ENCODE measurements around the gene GBF1. TPM values are rescaled to one million over a fixed set of nuclear protein-coding genes. Genes with fewer than 3 reads are reported as not detected.

Gene GBF1
- polyA plus RNA-seq, 1 donor from 2014 or later = 14.9 TPM

GRCh38 chr10:102381983-102382382 is 136.7 kb downstream of the GBF1 start:
- Histone ChIP-seq H3K36me3 (ENCODE audit: insufficient read depth, low read length) (no peaks in the 10 kb centered on the region), H3K4me2 (ENCODE audit: low read length) (no peak overlapping the region), H3K79me2 (replicated peaks; ENCODE audit: insufficient read depth, low read length) (no peaks in the 10 kb centered on the region), H3F3A (ENCODE audit: insufficient read depth, low read length, poor library complexity, severe bottlenecking) (no peaks in the 10 kb centered on the region), H3K4me3 (ENCODE audit: low read length) (no peak overlapping the region), H4K20me1 (ENCODE audit: insufficient read depth) (no peaks in the 10 kb centered on the region), H3K9me2 (ENCODE audit: insufficient read depth, low read length) (no peaks in the 10 kb centered on the region), H3K9ac (ENCODE audit: low read length) (no peak overlapping the region), H3K27me3 (ENCODE audit: insufficient read depth, low read depth, low read length) (no peaks in the 10 kb centered on the region), H3K9me3 (ENCODE audit: low read length) (no peaks in the 10 kb centered on the region), H2AFZ (ENCODE audit: low read depth, low read length) (no peak overlapping the region), H3K27ac (ENCODE audit: low read length) (no peak overlapping the region)
- TF ChIP-seq TAF1 (IDR thresholded peaks at IDR 0.05; ENCODE audit: low read depth) (no peak), SMC3 (conservative IDR thresholded peaks at IDR 0.05; ENCODE audit: poor library complexity) (no peak), POLR2AphosphoS5 (IDR thresholded peaks at IDR 0.05) (no peak), EZH2 (IDR thresholded peaks at IDR 0.05; ENCODE audit: borderline replicate concordance, insufficient read depth, low read length, poor library complexity, severe bottlenecking) (no peak), RAD21 (conservative IDR thresholded peaks at IDR 0.05) (no peak), MXI1 (conservative IDR thresholded peaks at IDR 0.05; ENCODE audit: poor library complexity, severe bottlenecking) (no peak), REST (IDR thresholded peaks at IDR 0.05; ENCODE audit: borderline replicate concordance) (no peak), CTCF (IDR thresholded peaks at IDR 0.05; ENCODE audit: poor library complexity, severe bottlenecking) (no peak), EP300 (conservative IDR thresholded peaks at IDR 0.05; ENCODE audit: poor library complexity, severe bottlenecking) (no peak)

DNA sequence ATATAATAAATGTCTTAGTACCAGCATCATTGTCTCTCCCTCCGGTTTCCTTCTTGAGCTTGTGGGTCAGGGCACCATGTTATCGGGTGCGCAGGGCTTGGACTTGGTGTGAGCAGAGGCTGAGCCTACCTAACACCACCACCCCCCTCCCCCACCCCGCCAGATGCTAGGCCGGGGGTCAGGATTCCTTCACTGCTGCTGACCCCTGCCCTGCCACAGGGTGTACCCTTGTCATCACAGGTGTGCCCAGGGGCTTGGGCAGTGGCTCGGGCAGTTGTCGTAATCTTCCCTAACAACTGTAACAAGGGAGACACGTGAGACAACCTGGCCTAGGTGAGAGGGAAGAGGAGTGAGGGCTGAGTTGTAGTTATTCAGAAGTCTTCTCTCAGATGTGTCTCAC is 137.5 kb downstream of the GBF1 start:
- H3K4me3 ChIP-seq (ENCODE audit: low read length) = no peak overlapping the region
- no peak overlapping the region for H3K9ac ChIP-seq (ENCODE audit: low read length)
- H3K36me3 ChIP-seq (ENCODE audit: insufficient read depth, low read length) = no peaks in the 10 kb centered on the region

GRCh38 chr10:102384053-102384452 is 138.7 kb downstream of the GBF1 start:
- H2AFZ ChIP-seq (ENCODE audit: low read depth, low read length) = no peak overlapping the region
- TF ChIP-seq TAF1 (IDR thresholded peaks at IDR 0.05; ENCODE audit: low read depth) (no peak), MXI1 (conservative IDR thresholded peaks at IDR 0.05; ENCODE audit: poor library complexity, severe bottlenecking) (no peak), CTCF (IDR thresholded peaks at IDR 0.05; ENCODE audit: poor library complexity, severe bottlenecking) (no peak), EZH2 (IDR thresholded peaks at IDR 0.05; ENCODE audit: borderline replicate concordance, insufficient read depth, low read length, poor library complexity, severe bottlenecking) (no peak), RAD21 (conservative IDR thresholded peaks at IDR 0.05) (no peak), SMC3 (conservative IDR thresholded peaks at IDR 0.05; ENCODE audit: poor library complexity) (no peak)
- no peaks in the 10 kb centered on the region for H3K36me3 ChIP-seq (ENCODE audit: insufficient read depth, low read length)
- no peak overlapping the region for H3K9ac ChIP-seq (ENCODE audit: low read length)
- no peaks in the 10 kb centered on the region for H3K9me3 ChIP-seq (ENCODE audit: low read length)
- H3K9me2 ChIP-seq (ENCODE audit: insufficient read depth, low read length) = no peaks in the 10 kb centered on the region
- no peaks in the 10 kb centered on the region for H4K20me1 ChIP-seq (ENCODE audit: insufficient read depth)
- H3K4me3 ChIP-seq (ENCODE audit: low read length) = no peak overlapping the region
- no peaks in the 10 kb centered on the region for H3K79me2 ChIP-seq (replicated peaks; ENCODE audit: insufficient read depth, low read length)
- H3F3A ChIP-seq (ENCODE audit: insufficient read depth, low read length, poor library complexity, severe bottlenecking) = no peaks in the 10 kb centered on the region
- H3K4me2 ChIP-seq (ENCODE audit: low read length) = no peak overlapping the region
- no peak overlapping the region for H3K27ac ChIP-seq (ENCODE audit: low read length)
- no peaks in the 10 kb centered on the region for H3K27me3 ChIP-seq (ENCODE audit: insufficient read depth, low read depth, low read length)

More for the DNA sequence above, 137.5 kb downstream of the GBF1 start:
- Histone ChIP-seq H3F3A (ENCODE audit: insufficient read depth, low read length, poor library complexity, severe bottlenecking) (no peaks in the 10 kb centered on the region), H3K27ac (ENCODE audit: low read length) (no peak overlapping the region), H3K4me2 (ENCODE audit: low read length) (no peak overlapping the region), H3K9me3 (ENCODE audit: low read length) (no peaks in the 10 kb centered on the region), H3K9me2 (ENCODE audit: insufficient read depth, low read length) (no peaks in the 10 kb centered on the region), H3K79me2 (replicated peaks; ENCODE audit: insufficient read depth, low read length) (no peaks in the 10 kb centered on the region), H3K27me3 (ENCODE audit: insufficient read depth, low read depth, low read length) (no peaks in the 10 kb centered on the region), H2AFZ (ENCODE audit: low read depth, low read length) (no peak overlapping the region), H4K20me1 (ENCODE audit: insufficient read depth) (no peaks in the 10 kb centered on the region)
- no peak for TF ChIP-seq RAD21 (conservative IDR thresholded peaks at IDR 0.05)
- peak; percentile 19 for TF ChIP-seq POLR2AphosphoS5 (IDR thresholded peaks at IDR 0.05)

Data from neural cell (in vitro differentiated cells).